Tibial nerve (tissue), 3 donors: Measurements from ENCODE around the gene HNRNPF.

Experiments
- POLR2A ChIP-seq, 2 donors: fragments of 450-650 bp; IDR thresholded peaks; one replicate each; pipeline ENCODE4 v1.6.1; 2017; ENCODE audit warnings: antibody characterized with exemption in 2 of 2, mild to moderate bottlenecking in 2 of 2, moderate library complexity in 2 of 2
- TF ChIP-seq, protein P1 (sequence below), 5 experiments: fragments of 200-600 bp in 3 of 5; fragments of 450-650 bp in 2 of 5; sonication (generic) in 3 of 5; IDR thresholded peaks; one replicate each; pipeline ENCODE4 v1.5.1; 2016 to 2019; ENCODE audit warnings: antibody characterized with exemption in 5 of 5, mild to moderate bottlenecking in 3 of 5, moderate library complexity in 2 of 5

DNA sequence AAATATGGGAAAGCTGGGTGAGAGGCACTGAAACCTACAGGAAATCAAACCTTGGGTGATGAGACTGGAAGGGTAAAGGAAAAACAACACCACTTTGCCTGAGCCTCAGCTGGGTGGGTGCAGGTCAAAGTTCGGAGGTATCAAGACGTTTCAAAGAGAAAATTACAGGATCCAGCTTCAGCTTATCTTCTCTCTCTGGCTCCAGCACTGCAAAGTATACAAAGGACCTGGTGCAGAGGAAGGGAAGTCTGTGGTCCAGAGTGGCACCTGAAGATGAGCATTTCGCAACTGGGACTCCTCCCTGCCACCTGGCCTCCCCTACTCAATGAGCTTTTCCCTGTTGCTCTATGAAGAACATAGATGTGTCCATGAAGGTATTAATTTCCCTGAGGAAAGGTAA lies 44.0 kb downstream of the HNRNPF start:
- TF ChIP-seq, protein P1, sequence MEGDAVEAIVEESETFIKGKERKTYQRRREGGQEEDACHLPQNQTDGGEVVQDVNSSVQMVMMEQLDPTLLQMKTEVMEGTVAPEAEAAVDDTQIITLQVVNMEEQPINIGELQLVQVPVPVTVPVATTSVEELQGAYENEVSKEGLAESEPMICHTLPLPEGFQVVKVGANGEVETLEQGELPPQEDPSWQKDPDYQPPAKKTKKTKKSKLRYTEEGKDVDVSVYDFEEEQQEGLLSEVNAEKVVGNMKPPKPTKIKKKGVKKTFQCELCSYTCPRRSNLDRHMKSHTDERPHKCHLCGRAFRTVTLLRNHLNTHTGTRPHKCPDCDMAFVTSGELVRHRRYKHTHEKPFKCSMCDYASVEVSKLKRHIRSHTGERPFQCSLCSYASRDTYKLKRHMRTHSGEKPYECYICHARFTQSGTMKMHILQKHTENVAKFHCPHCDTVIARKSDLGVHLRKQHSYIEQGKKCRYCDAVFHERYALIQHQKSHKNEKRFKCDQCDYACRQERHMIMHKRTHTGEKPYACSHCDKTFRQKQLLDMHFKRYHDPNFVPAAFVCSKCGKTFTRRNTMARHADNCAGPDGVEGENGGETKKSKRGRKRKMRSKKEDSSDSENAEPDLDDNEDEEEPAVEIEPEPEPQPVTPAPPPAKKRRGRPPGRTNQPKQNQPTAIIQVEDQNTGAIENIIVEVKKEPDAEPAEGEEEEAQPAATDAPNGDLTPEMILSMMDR (IDR thresholded peaks at IDR 0.05) = no peak
- no peak for TF ChIP-seq POLR2A (IDR thresholded peaks at IDR 0.05)
